Breast epithelium (tissue), 4 donors: ENCODE results near the gene GLI2. TPM values are rescaled to one million over a fixed set of nuclear protein-coding genes. Genes with fewer than 3 reads are reported as not detected.

Experiments
- DNase-seq, 2 donors: peaks; one replicate each; pipeline ENCODE4 v3.0.0-alpha.2; 2019; ENCODE audit warnings: low spot score in 2 of 2
- H3K27ac ChIP-seq, 2 donors: fragments of 200-600 bp; sonication (generic) in 1 of 2; one replicate each; pipeline ENCODE4 v1.5.1; 2016 to 2019; ENCODE audit warnings: mild to moderate bottlenecking in 1 of 2
- H3K27me3 ChIP-seq, 2 donors: fragments of 200-600 bp; sonication (generic) in 1 of 2; one replicate each; pipeline versions ENCODE4 v1.5.1 to v1.6.0; 2017 to 2019; ENCODE audit warnings: control low read depth in 1 of 2, mild to moderate bottlenecking in 1 of 2
- H3K36me3 ChIP-seq: fragments of 200-600 bp; one replicate; pipeline ENCODE4 v1.5.1; 2019
- H3K4me1 ChIP-seq, 2 donors: fragments of 200-600 bp; sonication (generic); one replicate each; pipeline ENCODE4 v1.5.1; 2016 to 2019; ENCODE audit warnings: control low read depth in 1 of 2
- H3K4me3 ChIP-seq, 3 donors: fragments of 200-600 bp; sonication (generic); 1 replicate in 2 of 3; 2 replicates in 1 of 3; pipeline ENCODE4 v1.5.1; 2016 to 2019; ENCODE audit warnings: mild to moderate bottlenecking in 3 of 3, moderate library complexity in 2 of 3
- H3K9me3 ChIP-seq, 2 donors: fragments of 200-600 bp; sonication (generic) in 1 of 2; one replicate each; pipeline ENCODE4 v1.5.1; 2016 to 2019; ENCODE audit warnings: control low read depth in 1 of 2
- POLR2A ChIP-seq: fragments of 450-650 bp; IDR thresholded peaks from one replicate; pipeline ENCODE4 v1.6.1; 2016; ENCODE audit warnings: antibody characterized with exemption, mild to moderate bottlenecking, moderate library complexity
- POLR2AphosphoS5 ChIP-seq, 3 donors: sonication (generic); formaldehyde crosslinking; IDR thresholded peaks; one replicate each; pipeline ENCODE4 v1.6.1; 2017; ENCODE audit warnings: antibody characterized with exemption in 3 of 3
- intact Hi-C: fragments of 100-400 bp; cut with DNase I; formaldehyde crosslinking; loops from one replicate; pipeline ENCODE4 v1.15.1; 2023; ENCODE audit warnings: low total_unique reads
- total RNA-seq, 3 donors: library from RNA; depleted of rRNA; stranded (reverse); fragments of >200 nt; gene quantifications; one replicate each; pipeline ENCODE4 v1.1.0, GENCODE V29; 2016
- TF ChIP-seq, protein P1 (sequence below), 3 donors: fragments of 450-650 bp; IDR thresholded peaks; one replicate each; pipeline ENCODE4 v1.5.1; 2016 to 2017; ENCODE audit warnings: antibody characterized with exemption in 3 of 3, mild to moderate bottlenecking in 3 of 3, moderate library complexity in 3 of 3

Gene GLI2
- total RNA-seq, 3 donors from 2014 or later, result 0.96 to 3.6 (median 1.0) TPM

DNA sequence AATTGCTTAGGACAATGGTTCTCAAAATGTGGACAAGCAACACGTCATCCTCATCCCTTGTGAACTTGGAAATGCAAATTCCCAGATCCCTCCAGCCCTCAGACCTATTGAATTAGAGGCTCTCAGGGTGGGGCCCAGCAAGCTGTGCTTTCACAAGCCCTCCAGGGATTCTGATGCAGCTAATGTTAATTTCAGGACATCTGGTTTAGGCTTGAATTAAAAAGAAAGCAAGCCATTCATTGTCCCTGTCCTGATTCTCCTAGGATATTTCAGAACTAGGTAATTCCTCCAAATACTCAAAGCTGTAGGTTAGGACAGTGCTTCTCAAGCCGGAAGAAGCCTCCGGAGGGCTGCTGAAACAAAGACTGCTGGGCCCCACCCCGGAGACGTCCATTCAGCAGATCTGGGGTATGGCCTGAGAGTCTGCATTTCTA lies 26.0 kb upstream of the GLI2 start:
- H3K27ac ChIP-seq, result no peak overlapping the region
- H3K27me3 ChIP-seq, result peaks cover 0 to 5% of the 10 kb centered on the region in 2 donors
- no peaks in the 10 kb centered on the region for H3K36me3 ChIP-seq
- H3K9me3 ChIP-seq, result no peaks in the 10 kb centered on the region
- no peak for DNase-seq
- intact Hi-C loops, result no loop called here
- no peaks in the 10 kb centered on the region for H3K4me1 ChIP-seq
- no peak for TF ChIP-seq POLR2A
- TF ChIP-seq, protein P1, sequence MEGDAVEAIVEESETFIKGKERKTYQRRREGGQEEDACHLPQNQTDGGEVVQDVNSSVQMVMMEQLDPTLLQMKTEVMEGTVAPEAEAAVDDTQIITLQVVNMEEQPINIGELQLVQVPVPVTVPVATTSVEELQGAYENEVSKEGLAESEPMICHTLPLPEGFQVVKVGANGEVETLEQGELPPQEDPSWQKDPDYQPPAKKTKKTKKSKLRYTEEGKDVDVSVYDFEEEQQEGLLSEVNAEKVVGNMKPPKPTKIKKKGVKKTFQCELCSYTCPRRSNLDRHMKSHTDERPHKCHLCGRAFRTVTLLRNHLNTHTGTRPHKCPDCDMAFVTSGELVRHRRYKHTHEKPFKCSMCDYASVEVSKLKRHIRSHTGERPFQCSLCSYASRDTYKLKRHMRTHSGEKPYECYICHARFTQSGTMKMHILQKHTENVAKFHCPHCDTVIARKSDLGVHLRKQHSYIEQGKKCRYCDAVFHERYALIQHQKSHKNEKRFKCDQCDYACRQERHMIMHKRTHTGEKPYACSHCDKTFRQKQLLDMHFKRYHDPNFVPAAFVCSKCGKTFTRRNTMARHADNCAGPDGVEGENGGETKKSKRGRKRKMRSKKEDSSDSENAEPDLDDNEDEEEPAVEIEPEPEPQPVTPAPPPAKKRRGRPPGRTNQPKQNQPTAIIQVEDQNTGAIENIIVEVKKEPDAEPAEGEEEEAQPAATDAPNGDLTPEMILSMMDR (IDR thresholded peaks at IDR 0.05), result no peak
- no peak for TF ChIP-seq POLR2AphosphoS5 (IDR thresholded peaks at IDR 0.05)
- H3K4me3 ChIP-seq, result no peak overlapping the region

DNA sequence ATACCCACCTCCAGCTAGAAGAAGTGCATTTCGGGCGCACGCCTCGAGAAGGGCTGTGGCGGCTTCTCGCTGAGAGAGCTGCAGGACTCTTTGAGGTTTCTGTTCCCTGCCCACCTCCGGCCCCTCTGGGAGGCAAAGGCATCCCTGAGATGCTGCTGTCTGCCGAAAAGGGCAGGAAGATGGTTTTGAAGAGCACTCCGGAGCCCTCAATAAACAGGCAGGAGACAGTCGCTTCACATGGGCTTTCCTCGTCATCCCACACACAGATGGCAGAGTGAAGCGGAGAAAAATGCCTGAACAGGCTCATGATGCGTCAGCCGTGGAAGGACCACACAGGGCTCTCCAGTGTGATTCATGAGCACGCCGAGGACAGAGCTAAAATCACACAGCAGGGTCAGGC lies 25.4 kb upstream of the GLI2 start:
- Histone ChIP-seq H3K4me1 (no peaks in the 10 kb centered on the region), H3K36me3 (no peaks in the 10 kb centered on the region), H3K4me3 (no peak overlapping the region), H3K27me3 (peaks cover 0 to 5% of the 10 kb centered on the region in 2 donors), H3K9me3 (no peaks in the 10 kb centered on the region), H3K27ac (no peak overlapping the region)
- intact Hi-C loops, result no loop called here
- no peak for DNase-seq
- no peak for TF ChIP-seq POLR2AphosphoS5 (IDR thresholded peaks at IDR 0.05)
- TF ChIP-seq POLR2A, result no peak
- TF ChIP-seq, protein P1 (IDR thresholded peaks at IDR 0.05), result no peak

DNA sequence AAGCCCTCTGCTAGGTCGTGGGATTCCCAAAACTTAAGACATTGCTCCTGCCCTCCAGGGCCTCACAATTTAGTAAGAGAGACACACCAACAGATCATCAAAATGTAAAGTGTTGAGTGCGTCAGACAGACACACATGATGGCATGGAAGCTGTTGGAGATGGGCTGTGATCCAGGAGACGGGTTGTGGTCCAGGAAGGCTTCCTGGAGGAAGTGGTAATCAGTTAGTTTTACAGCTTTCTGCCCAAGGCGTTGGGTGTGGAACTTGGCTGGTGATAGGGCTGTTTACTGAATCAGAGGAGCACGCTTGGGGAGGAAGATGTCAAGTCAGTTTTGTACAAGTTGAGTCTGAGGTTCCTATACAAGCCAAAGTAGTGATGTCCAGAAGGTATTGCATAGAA lies 24.0 kb upstream of the GLI2 start:
- Histone ChIP-seq H3K27me3 (peaks cover 0 to 5% of the 10 kb centered on the region in 2 donors), H3K36me3 (no peaks in the 10 kb centered on the region), H3K27ac (no peak overlapping the region), H3K9me3 (no peaks in the 10 kb centered on the region), H3K4me3 (no peak overlapping the region), H3K4me1 (no peaks in the 10 kb centered on the region)
- DNase-seq, result no peak
- intact Hi-C loops, result no loop called here
- TF ChIP-seq POLR2A, result no peak
- TF ChIP-seq POLR2AphosphoS5 (IDR thresholded peaks at IDR 0.05), result no peak
- TF ChIP-seq, protein P1 (IDR thresholded peaks at IDR 0.05), result no peak

DNA sequence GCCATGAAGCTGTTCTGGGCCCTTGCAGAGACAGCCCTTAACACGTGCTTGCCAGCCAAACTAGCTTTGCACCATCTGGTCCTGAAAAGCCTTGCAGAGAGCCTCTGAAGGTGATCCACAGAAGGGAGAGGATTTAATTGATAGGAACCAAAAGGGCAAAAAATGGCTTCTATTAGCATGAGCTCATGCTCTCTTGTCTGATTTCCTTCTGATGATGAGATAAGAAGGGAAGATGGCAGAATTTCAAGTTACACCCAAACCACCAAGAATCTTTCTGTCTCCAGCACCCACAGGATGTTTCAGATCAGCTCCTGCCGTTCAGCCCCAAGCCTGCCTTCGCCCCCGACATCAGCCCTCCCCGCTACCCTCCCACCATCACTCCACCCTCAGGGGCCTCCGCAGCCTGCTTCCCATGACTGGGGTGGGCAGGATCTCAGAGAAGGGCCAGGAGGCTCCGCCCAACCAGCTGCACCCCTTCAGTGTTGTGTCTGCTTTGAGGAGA lies 23.4 kb upstream of the GLI2 start:
- no peak for DNase-seq
- Histone ChIP-seq H3K4me1 (no peaks in the 10 kb centered on the region), H3K27ac (no peak overlapping the region), H3K9me3 (no peaks in the 10 kb centered on the region), H3K27me3 (peaks cover 0 to 5% of the 10 kb centered on the region in 2 donors), H3K4me3 (no peak overlapping the region), H3K36me3 (no peaks in the 10 kb centered on the region)
- no peak for TF ChIP-seq POLR2AphosphoS5 (IDR thresholded peaks at IDR 0.05)
- TF ChIP-seq, protein P1 (IDR thresholded peaks at IDR 0.05), result no peak
- no peak for TF ChIP-seq POLR2A
- intact Hi-C loops, result no loop called here

DNA sequence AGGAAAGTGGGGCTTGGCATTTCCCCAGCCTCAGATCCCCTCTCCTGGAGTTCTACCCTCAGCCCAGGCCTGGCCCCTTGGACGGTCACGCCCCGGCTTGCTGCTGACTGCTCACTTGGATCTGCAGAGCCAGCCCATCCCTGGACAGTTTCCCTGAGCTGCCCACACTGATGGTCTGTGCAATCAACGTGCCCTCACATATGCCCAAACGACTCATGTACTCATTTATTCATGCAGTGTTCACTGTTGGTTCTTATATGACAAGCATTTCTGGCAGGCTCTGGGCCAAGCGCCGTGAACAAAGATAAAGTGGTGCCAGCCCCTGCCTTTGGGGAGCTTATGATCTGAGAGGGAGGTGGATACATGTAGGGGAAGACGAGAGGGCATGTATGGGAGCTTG lies 20.3 kb upstream of the GLI2 start:
- no peaks in the 10 kb centered on the region for H3K9me3 ChIP-seq
- no peak for DNase-seq
- intact Hi-C loops, result no loop called here

More for the DNA sequence above, 20.3 kb upstream of the GLI2 start:
- Histone ChIP-seq H3K4me1 (no peaks in the 10 kb centered on the region), H3K27me3 (no peaks in the 10 kb centered on the region), H3K36me3 (no peaks in the 10 kb centered on the region), H3K27ac (no peak overlapping the region), H3K4me3 (no peak overlapping the region)
- TF ChIP-seq, protein P1 (IDR thresholded peaks at IDR 0.05), result no peak
- TF ChIP-seq POLR2AphosphoS5 (IDR thresholded peaks at IDR 0.05), result no peak
- TF ChIP-seq POLR2A, result no peak
